Trophoblast cell (in vitro differentiated cells and primary cell): ENCODE data around the gene HSPA4L.

Experiments used
- DNase-seq, 2 donors: peaks; one replicate each; pipeline ENCODE4 v3.0.0-alpha.2; 2016
- H2AFZ ChIP-seq: 2 replicates; pipeline ENCODE4 v1.6.1; 2013; ENCODE audit warnings: low read length, moderate library complexity, mild to moderate bottlenecking; ENCODE audit not compliant: insufficient read depth, poor library complexity
- H2AK5ac ChIP-seq: 2 replicates; pipeline ENCODE4 v1.6.1; 2013; ENCODE audit warnings: mild to moderate bottlenecking, low read length
- H2BK120ac ChIP-seq: 2 replicates; pipeline ENCODE4 v1.6.1; 2013; ENCODE audit warnings: low read length, mild to moderate bottlenecking, moderate library complexity; ENCODE audit not compliant: insufficient read depth, poor library complexity
- H2BK12ac ChIP-seq: 2 replicates; pipeline ENCODE4 v1.6.1; 2013; ENCODE audit warnings: mild to moderate bottlenecking, low read length, moderate library complexity
- H2BK5ac ChIP-seq: 2 replicates; pipeline ENCODE4 v1.6.1; 2013; ENCODE audit warnings: low read length, low read depth, moderate library complexity, mild to moderate bottlenecking; ENCODE audit not compliant: poor library complexity
- H3K14ac ChIP-seq: 2 replicates; pipeline ENCODE4 v1.6.1; 2013; ENCODE audit warnings: mild to moderate bottlenecking, low read length
- H3K18ac ChIP-seq: 2 replicates; pipeline ENCODE4 v1.6.1; 2013; ENCODE audit warnings: mild to moderate bottlenecking, low read length
- H3K23ac ChIP-seq: 2 replicates; pipeline ENCODE4 v1.6.1; 2013; ENCODE audit warnings: low read length
- H3K27ac ChIP-seq: 2 replicates; pipeline ENCODE4 v1.5.1; 2013; ENCODE audit warnings: low read depth, mild to moderate bottlenecking, inconsistent platforms, low read length, moderate library complexity
- H3K27me3 ChIP-seq: 2 replicates; pipeline ENCODE4 v1.6.1; 2013; ENCODE audit warnings: inconsistent platforms, mild to moderate bottlenecking, low read length, moderate library complexity; ENCODE audit not compliant: insufficient read depth
- H3K36me3 ChIP-seq, 2 experiments: 1 replicate in 1 of 2; 2 replicates in 1 of 2; pipeline ENCODE4 v1.6.1; 2013; ENCODE audit warnings: low read length in 2 of 2, mild to moderate bottlenecking in 2 of 2, moderate library complexity in 1 of 2; ENCODE audit not compliant: insufficient read depth in 2 of 2, control insufficient read depth in 1 of 2
- H3K4ac ChIP-seq: 2 replicates; pipeline ENCODE4 v1.6.1; 2013; ENCODE audit warnings: low read depth, mild to moderate bottlenecking, low read length, moderate library complexity
- H3K4me1 ChIP-seq, 2 experiments: 1 replicate in 1 of 2; 2 replicates in 1 of 2; pipeline ENCODE4 v1.6.1; 2013; ENCODE audit warnings: low read length in 2 of 2, mild to moderate bottlenecking in 2 of 2, moderate library complexity in 1 of 2; ENCODE audit not compliant: insufficient read depth in 2 of 2, control insufficient read depth in 1 of 2
- H3K4me2 ChIP-seq: 2 replicates; pipeline ENCODE4 v1.6.1; 2013; ENCODE audit warnings: inconsistent platforms, mild to moderate bottlenecking, low read length, moderate library complexity
- H3K4me3 ChIP-seq: 2 replicates; pipeline ENCODE4 v1.5.1; 2013; ENCODE audit warnings: mild to moderate bottlenecking, low read depth, low read length, inconsistent platforms
- H3K79me1 ChIP-seq: one replicate; pipeline ENCODE4 v1.6.1; 2013; ENCODE audit warnings: low read length
- H3K79me2 ChIP-seq: 2 replicates; pipeline ENCODE4 v1.6.1; 2013; ENCODE audit warnings: low read length, mild to moderate bottlenecking; ENCODE audit not compliant: control insufficient read depth, insufficient read depth, poor library complexity
- H3K9ac ChIP-seq: 2 replicates; pipeline ENCODE4 v1.6.1; 2013; ENCODE audit warnings: mild to moderate bottlenecking, low read length
- H3K9me3 ChIP-seq: 2 replicates; pipeline ENCODE4 v1.6.1; 2013; ENCODE audit warnings: low read depth, mild to moderate bottlenecking, control low read depth, inconsistent platforms, low read length; ENCODE audit not compliant: insufficient read depth
- H4K12ac ChIP-seq: 2 replicates; pipeline ENCODE4 v1.6.1; 2013; ENCODE audit warnings: low read depth, mild to moderate bottlenecking, low read length, moderate library complexity
- H4K8ac ChIP-seq: 2 replicates; pipeline ENCODE4 v1.6.1; 2013; ENCODE audit warnings: low read depth, mild to moderate bottlenecking, low read length, moderate library complexity
- H4K91ac ChIP-seq: one replicate; pipeline ENCODE4 v1.6.1; 2013; ENCODE audit warnings: low read depth, mild to moderate bottlenecking, low read length, moderate library complexity
- WGBS: extraction: QIAGEN DNeasy Blood & Tissue Kit; methylation state at CpG from one replicate; pipeline ENCODE4 v1.1.7; 2013; ENCODE audit warnings: missing lambda C conversion rate; ENCODE audit not compliant: insufficient read length, insufficient coverage; ENCODE audit errors: extremely low coverage; 5-methylcytosine and 5-hydroxymethylcytosine counted together

The HSPA4L gene

DNA sequence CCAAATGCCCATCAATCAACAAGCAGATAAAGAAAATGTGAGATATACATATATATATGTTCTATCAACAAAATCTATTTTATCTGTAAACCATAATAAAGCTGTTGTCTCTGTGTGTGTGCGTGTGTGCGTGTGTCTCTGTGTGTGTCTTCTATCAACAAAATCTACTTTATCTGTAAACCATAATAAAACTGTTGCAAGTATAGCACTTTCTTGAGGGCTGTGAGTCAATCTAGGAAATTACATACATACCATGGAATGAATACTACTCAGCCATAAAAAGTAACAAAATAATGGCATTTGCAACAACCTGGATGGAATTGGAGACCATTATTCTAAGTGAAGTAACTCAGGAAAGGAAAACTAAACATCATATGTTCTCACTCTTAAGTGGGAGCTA, 86.1 kb downstream of the HSPA4L start:
- no peak overlapping the region for H3K14ac ChIP-seq
- no peak overlapping the region for H4K8ac ChIP-seq
- H3K4me1 ChIP-seq, result peaks cover 0 to 2% of the 10 kb centered on the region in 2 experiments
- H3K4me2 ChIP-seq, result no peak overlapping the region
- no peak overlapping the region for H2BK5ac ChIP-seq
- H2BK120ac ChIP-seq, result no peak overlapping the region
- H4K91ac ChIP-seq, result no peak overlapping the region
- no peak overlapping the region for H3K18ac ChIP-seq
- no peak overlapping the region for H3K4ac ChIP-seq
- H2AFZ ChIP-seq, result no peak overlapping the region
- no peaks in the 10 kb centered on the region for H3K36me3 ChIP-seq
- H2AK5ac ChIP-seq, result no peak overlapping the region
- no peaks in the 10 kb centered on the region for H3K27me3 ChIP-seq
- no CpG with 5 or more reads among the region's 2 CpGs for WGBS
- H3K23ac ChIP-seq, result no peak overlapping the region
- H4K12ac ChIP-seq, result no peak overlapping the region
- H3K79me1 ChIP-seq, result no peaks in the 10 kb centered on the region
- no peak overlapping the region for H3K9ac ChIP-seq
- no peak overlapping the region for H2BK12ac ChIP-seq
- H3K27ac ChIP-seq, result no peak overlapping the region
- H3K79me2 ChIP-seq, result no peaks in the 10 kb centered on the region
- no peak overlapping the region for H3K4me3 ChIP-seq
- DNase-seq, result no peak
- H3K9me3 ChIP-seq, result no peaks in the 10 kb centered on the region

- Histone ChIP-seq H2BK120ac (no peak overlapping the region), H3K79me2 (no peaks in the 10 kb centered on the region), H3K14ac (no peak overlapping the region), H4K12ac (no peak overlapping the region), H4K91ac (no peak overlapping the region), H2BK12ac (no peak overlapping the region), H4K8ac (no peak overlapping the region), H3K9me3 (no peaks in the 10 kb centered on the region), H3K36me3 (no peaks in the 10 kb centered on the region), H3K9ac (no peak overlapping the region), H3K4me1 (peaks cover 0 to 2% of the 10 kb centered on the region in 2 experiments), H3K27ac (no peak overlapping the region), H3K23ac (no peak overlapping the region), H3K79me1 (no peaks in the 10 kb centered on the region), H3K4ac (no peak overlapping the region), H3K4me3 (no peak overlapping the region), H2AFZ (no peak overlapping the region), H2AK5ac (no peak overlapping the region), H2BK5ac (no peak overlapping the region), H3K4me2 (no peak overlapping the region), H3K27me3 (no peaks in the 10 kb centered on the region), H3K18ac (no peak overlapping the region)
- DNase-seq, result no peak
Observed at GRCh38 chr4:127870281-127870680, 88.2 kb downstream of the HSPA4L start.

GRCh38 chr4:127870688-127871087, 88.6 kb downstream of the HSPA4L start:
- Histone ChIP-seq H2BK12ac (no peak overlapping the region), H3K27ac (no peak overlapping the region), H3K4me1 (peaks cover 0 to 2% of the 10 kb centered on the region in 2 experiments), H3K23ac (no peak overlapping the region), H3K4me3 (no peak overlapping the region), H3K79me1 (no peaks in the 10 kb centered on the region), H3K9me3 (no peaks in the 10 kb centered on the region), H4K8ac (no peak overlapping the region), H3K14ac (no peak overlapping the region), H3K18ac (no peak overlapping the region), H2BK120ac (no peak overlapping the region), H2AK5ac (no peak overlapping the region), H3K4me2 (no peak overlapping the region), H3K27me3 (no peaks in the 10 kb centered on the region), H3K79me2 (no peaks in the 10 kb centered on the region), H2BK5ac (no peak overlapping the region), H3K4ac (no peak overlapping the region), H4K91ac (no peak overlapping the region), H3K9ac (no peak overlapping the region), H3K36me3 (no peaks in the 10 kb centered on the region), H2AFZ (no peak overlapping the region), H4K12ac (no peak overlapping the region)
- DNase-seq, result peak in 1 of 2 donors; percentile 45
- WGBS, result no CpG with 5 or more reads among the region's 3 CpGs

GRCh38 chr4:127875791-127876190, 93.7 kb downstream of the HSPA4L start:
- Histone ChIP-seq H2BK12ac (no peak overlapping the region), H3K14ac (no peak overlapping the region), H2AFZ (no peak overlapping the region), H3K23ac (no peak overlapping the region), H3K27me3 (no peaks in the 10 kb centered on the region), H4K8ac (no peak overlapping the region), H3K4me1 (peaks cover 2 to 3% of the 10 kb centered on the region in 2 experiments), H3K9me3 (no peaks in the 10 kb centered on the region), H3K36me3 (no peaks in the 10 kb centered on the region), H4K91ac (no peak overlapping the region), H2BK5ac (no peak overlapping the region), H3K18ac (no peak overlapping the region), H4K12ac (no peak overlapping the region), H3K79me1 (peaks cover under 1% of the 10 kb centered on the region), H3K4me2 (no peak overlapping the region), H2AK5ac (no peak overlapping the region), H3K9ac (no peak overlapping the region), H3K4ac (no peak overlapping the region), H2BK120ac (no peak overlapping the region), H3K4me3 (no peak overlapping the region), H3K27ac (no peak overlapping the region), H3K79me2 (peaks cover under 1% of the 10 kb centered on the region)
- no peak for DNase-seq
